ELR (cell line): ENCODE measurements around the gene GP1BB.
A peak's percentile ranks its signal among the peaks of the same experiment; 100 is the strongest.

Source experiments
- DNase-seq: peaks from one replicate; pipeline ENCODE4 v3.0.0-alpha.2; 2015; ENCODE audit warnings: low read depth

GP1BB gene

GRCh38 chr22:19756288-19757128 is 33.2 kb downstream of the GP1BB start:
- DNase-seq: peak; percentile 64

DNA sequence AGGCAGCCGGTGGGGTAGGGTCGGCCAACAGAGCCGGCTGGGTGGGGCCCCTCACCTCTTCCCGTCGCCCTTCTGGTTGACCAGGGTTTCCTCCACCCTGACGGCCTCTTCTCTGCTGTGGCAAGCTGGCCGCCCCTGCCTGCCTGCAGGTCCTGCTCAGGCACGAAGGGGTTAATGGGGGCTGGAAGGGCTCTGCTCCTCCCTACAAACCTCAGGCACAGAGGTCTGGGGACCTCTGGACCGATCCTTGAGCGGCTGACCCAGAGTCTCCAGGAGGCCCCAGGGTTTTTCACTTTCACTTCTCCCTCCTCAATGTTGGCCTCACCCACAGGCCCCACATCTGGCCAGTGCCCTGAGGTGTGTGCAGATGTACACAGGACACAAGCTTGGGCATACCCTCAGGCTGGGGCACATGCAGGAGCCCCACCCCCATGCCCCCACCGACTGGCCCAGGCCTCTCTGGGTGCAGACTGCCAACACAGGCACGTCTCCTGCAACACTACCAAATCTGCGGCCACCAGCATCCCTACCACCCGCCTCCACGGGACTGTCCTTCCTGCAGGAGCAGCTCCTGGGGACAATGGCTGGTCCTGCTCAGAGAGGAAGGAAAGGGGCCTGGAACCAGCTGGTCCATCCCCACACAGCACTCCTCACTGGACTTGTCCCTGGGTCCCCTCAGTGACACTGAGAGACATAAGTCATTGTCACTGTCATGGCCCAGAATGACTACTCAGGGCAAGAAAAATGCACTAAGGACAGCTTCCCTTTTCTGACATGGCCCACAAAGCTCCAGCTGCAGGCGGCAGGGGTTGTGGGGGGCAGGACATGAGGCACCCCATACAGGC is 34.0 kb downstream of the GP1BB start:
- no peak for DNase-seq

DNA sequence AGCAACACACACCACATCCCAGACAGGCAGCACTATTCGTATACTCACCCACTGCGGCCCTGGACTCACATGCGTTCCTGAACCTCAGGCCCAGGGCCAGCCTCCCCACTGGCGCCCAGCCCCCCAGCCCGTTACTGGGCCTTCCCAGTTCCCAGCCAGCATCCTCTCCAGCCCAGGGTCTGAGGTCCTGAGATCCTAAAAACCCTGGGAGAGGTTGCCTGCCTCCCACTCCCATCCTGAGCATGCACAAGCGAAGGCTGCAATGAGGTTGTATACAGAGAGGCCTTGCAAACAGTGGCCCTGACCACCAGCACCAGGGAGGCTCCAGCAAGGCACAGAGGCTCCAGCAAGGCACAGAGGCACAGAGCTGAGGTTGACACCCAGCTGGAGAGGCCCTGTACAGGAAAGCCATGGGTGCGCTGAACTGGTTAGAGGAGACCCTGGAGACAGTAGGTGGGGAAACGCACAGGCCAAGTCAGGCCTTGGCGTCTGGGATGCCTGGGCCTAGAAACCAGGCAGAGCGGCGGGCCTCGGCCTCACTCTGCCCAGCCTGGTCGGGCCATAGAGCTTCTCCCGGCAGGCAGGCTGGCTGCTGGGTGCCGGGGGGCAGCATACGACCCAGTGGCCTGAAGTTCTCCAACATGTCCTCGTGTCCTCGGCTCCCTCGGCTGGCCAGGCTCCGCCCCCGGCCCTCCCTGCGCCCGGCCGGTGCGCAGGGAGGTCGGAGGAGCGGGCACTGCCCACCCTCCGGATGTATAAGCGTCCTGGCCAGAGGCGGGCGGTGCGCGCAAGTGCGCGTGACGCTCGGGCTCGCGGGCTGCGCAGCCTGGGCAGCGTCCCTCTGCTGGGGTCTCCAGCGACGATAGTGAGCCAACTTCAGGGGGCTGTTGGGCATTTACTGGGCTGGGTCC is 34.9 kb downstream of the GP1BB start:
- no peak for DNase-seq

DNA sequence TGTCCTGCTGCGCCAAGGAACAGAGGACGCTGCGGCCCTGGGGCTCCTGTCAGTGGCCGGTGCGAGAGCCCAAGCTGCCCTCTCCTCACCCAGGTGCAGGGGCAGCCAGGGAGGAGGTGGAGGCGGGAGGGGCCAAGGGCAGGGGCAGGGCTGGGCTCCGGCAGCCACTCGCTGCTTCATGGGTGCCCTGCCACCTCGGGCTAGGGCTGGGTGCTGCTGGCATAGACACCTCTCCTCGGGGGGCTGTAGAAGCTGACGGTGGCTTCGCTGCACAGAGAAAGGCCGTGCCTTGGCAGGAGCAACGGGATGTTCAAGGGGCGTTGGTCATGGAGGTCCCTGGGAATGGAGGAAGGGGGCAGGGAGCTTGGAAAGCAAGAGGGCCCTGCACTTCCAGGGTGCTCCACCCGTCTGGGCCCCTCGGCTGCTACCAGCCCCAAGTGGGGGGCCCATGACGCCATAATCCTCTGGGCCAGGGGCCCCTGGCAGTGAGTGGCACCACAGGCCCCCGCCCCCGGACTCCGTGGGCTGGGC is 35.6 kb downstream of the GP1BB start:
- DNase-seq: no peak

- no peak for DNase-seq
Measured at GRCh38 chr22:19759427-19760057, 36.2 kb downstream of the GP1BB start.

DNA sequence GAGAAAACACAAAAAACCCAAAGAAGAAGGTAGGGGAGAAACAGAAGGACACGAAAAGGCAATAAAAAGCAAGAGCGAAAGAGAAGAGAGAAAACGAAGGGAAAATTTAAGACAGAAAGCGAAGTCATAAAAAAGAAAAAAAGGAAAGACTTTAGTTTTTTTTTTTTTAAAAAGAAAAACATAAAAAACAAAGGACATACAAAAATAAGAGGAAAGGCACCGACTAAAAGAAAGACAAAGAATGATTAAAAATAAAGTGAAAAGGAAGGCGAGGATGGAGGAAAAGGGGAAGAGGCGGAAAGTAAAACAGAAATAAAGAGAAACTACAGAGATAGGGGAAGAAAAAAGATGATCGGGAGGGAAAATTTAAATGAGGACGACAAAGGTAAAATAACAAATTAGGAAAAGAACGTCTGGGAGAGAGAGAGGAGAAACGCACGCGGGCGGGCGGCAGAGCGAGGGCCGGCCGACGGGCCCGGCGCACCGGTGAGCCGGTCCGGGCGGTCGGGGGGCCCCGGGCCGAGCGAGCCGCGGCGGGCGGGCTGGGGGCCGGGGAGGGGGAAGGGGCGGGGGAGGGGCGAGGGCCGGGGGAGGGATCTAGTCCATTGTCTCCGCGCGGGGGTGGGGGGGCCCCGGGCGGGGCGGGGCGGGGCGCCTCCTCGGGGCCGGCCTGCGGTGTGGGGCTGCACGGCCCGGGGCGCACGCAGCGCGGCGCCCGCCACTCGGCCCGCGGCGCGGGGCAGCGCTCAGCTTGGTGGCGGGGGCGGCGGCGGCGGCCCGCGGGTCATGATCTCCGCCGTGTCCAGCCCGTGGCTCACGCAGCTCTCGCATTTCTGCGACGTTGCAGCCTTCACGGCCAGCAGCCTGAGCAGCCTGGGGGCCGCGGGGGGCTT is 37.0 kb downstream of the GP1BB start, which contains the start of gene TBX1:
TSS of gene TBX1 (plus strand) at position 721 of the 893 bp plus-strand sequence. CDS start at position 787, 66 bp downstream.
- no peak for DNase-seq

DNA sequence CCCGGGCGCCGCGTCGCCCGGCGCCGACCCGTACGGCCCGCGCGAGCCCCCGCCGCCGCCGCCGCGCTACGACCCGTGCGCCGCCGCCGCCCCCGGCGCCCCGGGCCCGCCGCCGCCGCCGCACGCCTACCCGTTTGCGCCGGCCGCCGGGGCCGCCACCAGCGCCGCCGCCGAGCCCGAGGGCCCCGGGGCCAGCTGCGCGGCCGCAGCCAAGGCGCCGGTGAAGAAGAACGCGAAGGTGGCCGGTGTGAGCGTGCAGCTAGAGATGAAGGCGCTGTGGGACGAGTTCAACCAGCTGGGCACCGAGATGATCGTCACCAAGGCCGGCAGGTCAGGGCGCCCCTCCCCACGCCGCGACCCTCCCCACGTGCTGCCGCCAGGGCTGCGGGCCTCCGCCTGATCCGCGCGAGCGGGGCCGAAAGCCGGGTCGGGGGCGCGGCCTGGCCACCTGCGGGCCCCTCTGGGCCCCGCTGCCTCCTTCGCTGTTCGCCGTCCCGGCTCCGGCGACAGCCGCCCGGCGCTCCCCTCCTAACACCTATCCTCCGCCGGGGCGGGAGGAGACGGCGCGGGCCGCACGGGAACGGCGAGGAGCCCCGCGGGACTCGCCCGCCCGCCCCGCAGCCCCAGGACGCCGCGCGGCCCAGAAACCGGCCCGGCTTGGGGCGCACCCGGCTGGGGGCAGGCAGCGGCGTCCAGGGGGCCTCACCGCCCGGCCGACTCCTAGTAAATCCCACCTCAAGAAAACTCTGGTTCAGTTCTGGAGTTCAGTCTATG is 37.8 kb downstream of the GP1BB start:
- no peak for DNase-seq

DNA sequence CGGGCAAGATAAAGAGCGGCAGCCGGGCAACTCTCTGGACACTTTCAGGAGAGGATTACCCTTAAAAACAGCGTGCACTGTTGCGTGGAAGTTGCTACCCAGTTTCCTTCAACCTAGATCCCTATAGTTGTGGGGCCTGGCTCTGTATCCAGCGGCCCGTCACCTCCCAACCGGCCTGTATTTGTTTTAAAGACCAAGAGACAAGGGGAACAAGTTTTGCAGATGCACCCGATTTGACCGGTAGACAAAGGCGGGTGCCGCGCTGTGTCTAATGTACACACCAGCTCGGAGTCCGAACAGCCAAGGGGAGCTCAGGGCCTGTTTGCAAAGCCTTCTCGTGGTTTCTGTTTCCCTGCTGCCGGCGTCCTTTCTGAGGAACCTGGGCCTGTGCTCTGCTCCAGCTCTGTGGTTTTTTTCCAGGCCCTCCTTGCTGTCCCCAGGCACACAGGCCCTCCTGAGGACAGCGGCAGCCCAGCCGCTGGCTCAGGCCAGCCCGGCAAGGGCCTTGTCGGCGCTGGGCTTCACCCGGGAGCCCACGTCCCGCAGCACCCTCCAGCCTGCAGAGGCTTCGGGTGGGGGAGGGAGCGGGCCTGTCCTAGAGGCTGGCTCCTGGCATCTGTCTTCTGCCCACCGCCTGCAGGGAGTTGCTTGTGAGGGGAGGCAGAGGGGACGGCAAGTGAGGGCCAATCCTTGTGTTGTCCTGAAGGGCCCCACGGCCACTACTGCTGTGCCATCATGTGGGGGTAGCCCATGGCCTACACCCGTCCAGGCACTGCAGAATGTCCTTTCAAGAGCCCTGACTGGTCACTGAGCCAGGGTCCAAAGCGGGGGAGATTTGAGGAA is 38.6 kb downstream of the GP1BB start:
- DNase-seq: no peak

- no peak for DNase-seq
Measured at GRCh38 chr22:19762568-19763457, 39.5 kb downstream of the GP1BB start.

DNA sequence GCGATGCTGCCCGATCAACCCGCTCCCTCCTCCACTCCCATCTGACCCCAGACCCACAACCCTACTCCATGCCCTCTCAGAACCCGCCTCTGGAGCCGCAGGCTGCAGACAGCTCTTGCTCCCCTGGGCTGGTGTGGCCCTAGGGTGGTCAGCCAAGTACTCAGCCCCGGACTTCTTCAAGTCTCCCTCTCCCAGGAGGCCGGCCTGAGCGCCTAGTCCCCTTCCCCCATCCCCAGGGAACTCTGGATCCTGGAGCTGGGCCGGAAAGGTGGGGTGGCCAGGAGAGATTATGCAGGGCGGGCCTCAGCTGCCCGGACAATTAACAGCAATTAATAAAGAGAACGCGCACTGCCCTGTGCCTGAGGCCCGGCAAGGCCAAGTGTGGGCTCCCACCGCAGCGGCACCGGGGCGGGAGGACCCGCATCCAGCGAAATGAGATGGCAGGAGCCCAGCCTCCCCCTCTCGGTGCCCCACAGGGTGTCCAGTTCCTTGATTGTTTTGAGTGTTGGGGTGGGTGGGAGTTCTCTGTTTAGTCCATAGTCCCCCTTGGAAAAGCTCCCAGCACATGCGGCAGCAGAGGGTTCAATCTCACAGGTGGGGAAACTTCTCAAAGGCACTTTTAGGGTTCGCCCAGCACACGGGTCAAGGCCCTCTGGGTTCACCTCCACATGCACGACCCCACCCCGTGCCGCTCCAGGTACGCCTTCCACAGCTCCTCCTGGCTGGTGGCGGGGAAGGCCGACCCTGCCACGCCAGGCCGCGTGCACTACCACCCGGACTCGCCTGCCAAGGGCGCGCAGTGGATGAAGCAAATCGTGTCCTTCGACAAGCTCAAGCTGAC is 40.3 kb downstream of the GP1BB start:
- no peak for DNase-seq

- DNase-seq: no peak
Measured at GRCh38 chr22:19764299-19764593, 40.9 kb downstream of the GP1BB start.

- DNase-seq: no peak
Measured at GRCh38 chr22:19764636-19765476, 41.5 kb downstream of the GP1BB start.

DNA sequence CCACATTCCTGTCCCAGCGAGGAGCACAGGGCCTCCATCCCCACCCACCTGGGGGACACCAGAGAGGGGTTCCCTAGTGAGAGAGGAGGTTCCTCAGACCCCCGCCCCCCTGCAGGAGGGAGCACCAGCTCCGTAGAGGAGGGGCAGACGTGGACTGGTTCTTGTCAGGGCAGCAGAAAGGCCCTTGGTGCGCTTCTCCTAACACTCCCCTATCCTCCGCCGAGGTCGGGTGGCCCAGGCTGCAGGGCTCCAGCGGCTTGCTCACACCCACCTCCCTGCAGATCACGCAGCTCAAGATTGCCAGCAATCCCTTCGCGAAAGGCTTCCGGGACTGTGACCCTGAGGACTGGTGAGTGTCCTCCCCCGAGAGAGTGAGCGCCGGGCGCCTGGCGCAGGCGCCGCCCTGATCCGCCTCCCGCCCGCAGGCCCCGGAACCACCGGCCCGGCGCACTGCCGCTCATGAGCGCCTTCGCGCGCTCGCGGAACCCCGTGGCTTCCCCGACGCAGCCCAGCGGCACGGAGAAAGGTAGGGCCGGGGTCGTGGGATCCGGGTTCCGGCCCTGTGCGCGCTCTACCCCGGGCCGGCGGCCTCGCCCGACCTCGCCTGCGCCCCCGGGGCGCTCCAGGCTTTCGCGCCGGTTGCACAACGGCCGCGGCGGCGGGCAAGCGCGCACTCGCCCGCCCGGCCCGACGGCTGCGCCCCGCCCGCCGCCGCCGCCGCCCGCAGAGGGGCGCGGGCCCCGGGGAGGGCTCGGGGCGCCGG is 42.3 kb downstream of the GP1BB start:
- no peak for DNase-seq

DNA sequence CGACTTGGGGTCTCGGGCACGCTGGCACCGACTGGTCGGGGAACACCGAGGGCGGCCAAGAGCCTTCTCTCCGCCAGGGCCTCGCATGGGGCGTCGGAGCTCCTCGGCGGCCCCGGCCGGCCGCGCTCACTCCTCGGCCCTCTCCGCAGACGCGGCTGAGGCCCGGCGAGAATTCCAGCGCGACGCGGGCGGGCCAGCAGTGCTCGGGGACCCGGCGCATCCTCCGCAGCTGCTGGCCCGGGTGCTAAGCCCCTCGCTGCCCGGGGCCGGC is 42.8 kb downstream of the GP1BB start:
- no peak for DNase-seq
